GM18861 (cell line): ENCODE results near the gene TCHP.

Source experiments
- ATAC-seq: cut with Tn5 transposase; IDR thresholded peaks from one replicate; pipeline ENCODE4 v1.9.1; 2021; ENCODE audit not compliant: unreplicated experiment

Gene TCHP

DNA sequence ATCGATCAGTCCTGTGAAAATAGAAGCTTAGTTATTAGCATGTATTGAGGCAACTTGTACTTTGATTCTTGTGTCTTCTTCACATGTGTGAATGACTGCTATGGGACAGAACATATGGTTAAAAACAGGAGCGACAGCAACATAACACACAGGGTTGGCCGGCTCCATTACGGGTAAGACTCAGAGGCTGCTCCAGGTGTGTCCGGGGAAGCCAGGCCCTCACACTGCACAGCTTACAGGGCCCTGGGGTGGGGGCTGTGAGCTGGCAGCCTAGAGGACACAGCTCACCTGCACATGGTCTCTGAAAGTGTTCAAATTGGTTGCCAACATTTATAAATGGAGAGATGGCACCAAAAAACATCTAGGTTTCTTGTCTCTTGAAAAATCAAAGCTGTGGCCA lies 31.1 kb downstream of the TCHP start:
- ATAC-seq = no peak

DNA sequence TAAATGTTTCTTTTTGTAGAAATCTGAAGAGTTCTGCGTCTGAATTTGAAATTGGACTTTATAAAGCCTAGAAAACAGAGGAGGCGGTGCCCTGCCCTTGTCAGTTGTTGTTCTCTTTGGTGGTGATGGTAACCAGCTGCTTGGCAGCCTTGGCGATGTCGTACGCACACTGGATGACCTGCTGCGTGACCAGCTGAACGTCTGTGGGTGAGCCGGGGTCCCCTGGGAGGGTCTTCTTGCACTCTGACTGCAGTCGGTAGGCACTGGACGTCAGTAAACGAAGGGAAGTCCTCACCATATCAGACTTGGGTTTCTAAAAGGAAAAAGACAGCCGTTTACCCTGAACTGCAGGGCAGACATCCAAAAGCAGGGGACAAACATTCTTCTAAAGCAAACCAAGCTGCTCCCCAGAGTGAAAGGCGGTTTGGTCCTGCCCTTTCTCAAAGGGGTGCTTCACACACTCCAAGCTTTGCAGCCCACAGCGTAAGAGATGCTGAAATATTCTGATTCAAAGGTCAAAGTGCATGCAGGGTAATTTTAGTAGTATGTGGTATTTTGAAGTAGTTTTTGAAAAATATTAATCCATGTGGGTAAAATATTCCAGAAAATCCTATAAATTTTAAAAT lies 32.9 kb downstream of the TCHP start:
- ATAC-seq = no peak

DNA sequence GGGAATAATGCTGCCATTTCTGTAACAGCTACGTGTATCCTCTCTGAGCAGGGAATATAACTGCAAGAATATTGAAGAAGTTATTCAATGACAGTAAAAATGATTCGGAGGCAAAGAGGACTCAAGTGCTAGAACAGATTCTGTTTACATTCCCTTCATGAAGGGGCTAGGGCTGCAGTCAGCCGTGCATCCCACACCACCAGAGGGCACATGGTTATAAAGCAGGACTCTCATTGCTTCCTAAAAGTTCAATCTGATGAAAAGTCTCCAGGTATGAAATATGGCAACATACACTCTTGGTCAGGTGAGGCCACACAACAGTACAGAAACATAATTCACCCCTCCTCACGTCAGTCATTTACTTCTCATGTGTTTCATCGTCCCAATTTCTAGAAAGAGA lies 34.0 kb downstream of the TCHP start:
- no peak for ATAC-seq

DNA sequence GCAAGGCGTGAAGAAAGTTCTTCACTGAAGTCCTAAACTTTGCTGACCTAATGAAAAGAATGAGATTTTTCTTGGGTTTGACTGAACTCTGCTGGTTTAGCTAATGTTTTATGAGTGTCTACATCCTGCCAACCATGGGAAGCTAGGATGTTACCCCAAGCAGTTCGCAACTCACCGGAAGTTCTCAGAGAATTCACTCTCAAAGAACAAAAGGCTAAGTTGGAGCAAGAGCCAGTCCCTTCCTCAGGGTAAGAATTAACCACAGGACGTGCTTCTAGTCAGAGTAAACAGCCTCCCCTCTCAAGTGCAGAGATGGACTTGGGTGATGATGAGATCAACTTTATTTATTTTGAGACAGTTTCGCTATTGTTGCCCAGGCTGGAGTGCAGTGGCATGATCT lies 37.3 kb downstream of the TCHP start:
- ATAC-seq = no peak

DNA sequence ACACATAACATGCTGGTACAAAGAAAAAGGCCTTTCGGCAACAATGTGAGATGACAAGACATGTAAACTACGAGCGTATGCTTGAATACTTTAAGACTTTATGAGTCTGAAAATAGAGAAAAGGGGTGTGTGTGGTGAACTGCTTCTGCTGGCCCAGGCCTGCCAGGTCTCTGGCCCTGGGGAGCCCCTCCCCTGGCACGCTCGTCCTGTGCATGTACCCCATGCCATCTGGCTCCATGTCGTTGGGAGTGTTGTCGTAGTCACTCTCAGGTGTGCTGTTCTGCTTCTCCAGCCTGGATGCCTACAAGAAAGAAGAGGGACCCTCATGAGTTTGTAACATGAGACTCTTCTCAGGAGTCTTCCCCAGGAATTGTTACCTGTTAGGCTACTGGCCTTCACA lies 38.9 kb downstream of the TCHP start:
- no peak for ATAC-seq

DNA sequence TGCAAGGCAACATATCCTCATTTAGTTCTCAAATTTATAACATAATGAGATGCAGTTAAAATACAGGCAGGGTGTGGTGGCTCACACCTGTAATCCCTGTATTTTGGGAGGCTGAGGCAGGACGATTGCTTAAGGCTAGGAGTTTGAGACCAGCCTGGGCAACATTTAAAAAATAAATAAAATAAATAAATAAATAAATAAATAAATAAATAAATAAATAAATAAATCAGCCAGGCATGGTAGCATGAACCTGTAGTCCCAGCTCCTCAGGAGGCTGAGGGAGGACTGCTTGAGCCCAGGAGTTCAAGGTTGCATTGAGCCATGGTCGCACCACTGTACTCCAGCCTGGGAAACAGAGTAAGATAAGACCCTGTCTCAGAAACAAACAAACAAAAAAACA lies 39.4 kb downstream of the TCHP start:
- ATAC-seq = no peak

DNA sequence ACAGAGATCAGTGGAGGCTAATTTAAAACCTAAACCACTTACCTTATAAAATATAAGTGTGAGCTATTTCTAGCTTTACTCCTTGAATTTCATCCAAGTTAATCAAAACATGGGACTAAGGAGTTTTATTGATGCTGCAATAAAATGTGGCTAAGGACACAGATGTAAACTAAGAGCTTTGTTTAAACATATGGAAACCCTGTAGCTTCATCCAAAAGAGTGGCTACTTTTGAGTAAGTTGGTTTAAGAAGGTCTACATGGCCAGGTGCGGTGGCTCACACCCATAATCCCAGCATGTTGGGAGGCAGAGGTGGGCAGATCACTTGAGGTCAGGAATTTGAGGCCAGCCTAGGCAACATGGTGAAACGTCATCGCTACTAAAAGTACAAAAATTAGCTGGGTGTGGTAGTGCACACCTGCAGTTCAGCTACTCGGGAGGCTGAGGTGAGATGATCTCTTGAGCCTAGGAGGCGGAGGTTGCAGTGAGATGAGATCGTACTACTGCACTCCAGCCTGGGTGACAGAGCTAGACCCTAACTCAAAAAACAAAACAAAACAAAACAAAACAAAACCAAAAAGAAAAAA lies 40.4 kb downstream of the TCHP start:
- ATAC-seq = no peak

DNA sequence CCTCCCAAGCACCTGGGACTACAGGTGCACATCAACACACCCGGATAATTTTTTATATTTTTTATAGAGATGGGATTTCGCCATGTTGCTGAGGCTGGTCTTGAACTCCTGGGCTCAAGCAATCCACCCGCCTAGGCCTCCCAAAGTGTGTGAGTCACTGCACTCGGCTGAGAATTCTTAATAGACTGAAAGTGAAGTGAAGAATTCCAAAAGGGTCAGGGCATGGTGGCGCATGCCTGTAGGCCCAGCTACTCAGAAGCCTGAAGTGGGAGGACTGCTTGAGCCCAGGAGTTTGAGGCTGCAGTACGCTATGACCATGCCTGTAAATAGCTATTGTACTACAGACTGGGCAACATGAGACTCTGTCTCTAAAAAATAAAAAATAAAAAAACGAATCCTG lies 43.7 kb downstream of the TCHP start:
- ATAC-seq = no peak

DNA sequence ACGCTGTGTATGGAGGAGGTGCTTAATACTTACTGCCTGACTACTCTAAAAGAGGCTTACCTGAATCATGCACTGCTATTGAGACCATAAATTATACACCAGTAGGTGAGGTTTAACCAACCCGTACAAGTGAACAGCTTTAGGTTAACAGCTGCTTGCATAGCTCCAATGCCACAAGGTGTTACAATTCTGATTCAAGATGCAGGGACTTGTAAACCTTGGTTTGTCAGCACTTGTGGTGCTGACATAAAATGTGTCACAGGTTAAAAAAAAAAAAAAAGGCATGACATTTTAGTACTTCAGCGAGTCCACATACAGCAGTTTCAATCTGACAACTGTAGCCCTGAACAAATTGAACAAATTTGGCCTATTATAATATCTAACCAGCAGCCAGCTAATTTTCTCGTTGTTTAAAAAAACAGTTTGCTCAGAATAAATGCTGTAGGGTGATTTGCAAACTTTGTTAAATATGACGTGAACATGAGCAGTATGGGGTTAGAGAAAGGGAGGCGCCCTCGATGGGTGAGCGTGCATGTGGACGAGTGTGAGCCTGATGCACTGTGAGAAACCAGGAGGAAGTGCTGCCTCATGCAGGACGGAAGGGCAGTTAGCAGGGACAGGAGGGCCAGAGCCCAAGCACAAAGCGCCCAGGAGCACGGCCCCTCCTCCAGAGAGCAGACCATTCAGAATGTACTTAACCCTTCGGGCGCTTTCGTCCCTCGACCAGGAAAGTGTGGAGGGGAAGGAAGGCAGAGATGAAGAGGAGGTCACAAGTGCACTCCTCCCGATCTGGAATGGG lies 44.7 kb downstream of the TCHP start:
- ATAC-seq = no peak

DNA sequence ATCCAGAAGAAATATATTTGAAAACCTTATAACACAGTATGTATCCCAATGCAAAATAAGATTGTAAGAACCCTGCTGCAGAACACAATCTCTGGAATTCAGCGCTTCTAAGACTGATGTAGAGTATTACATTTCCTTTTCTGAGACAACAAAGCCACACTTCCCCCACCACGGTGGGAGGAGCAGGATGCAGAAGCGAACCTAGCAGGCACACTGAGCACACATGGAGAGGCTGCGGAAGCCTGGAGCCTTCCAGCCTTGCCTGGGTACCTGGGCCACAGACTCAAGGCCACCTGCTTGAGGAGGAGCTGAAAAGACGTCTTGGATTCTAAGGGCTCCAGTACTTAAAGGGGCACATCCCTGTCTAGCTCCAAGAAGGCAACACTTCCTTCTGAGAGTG lies 46.4 kb downstream of the TCHP start:
- ATAC-seq = no peak

DNA sequence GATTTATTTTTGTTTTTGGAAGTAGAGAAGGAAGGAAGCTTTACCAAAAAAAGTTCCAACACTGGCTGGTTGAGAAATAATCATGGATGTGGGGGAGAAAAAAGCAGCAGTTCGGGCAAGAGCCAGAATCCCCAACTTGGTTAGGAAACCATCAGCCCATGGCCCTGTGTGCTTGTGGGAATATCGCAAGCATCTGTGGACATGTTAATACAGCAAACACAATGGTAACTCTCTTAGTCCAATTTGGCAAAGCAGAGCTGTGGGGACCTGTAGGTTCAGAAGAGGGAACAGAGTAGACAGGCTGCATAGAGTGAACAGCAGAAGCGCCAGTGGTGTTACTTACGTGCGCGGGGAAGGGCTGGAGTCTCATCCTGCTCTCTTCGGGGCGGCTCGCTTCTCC lies 46.8 kb downstream of the TCHP start:
- ATAC-seq = no peak

DNA sequence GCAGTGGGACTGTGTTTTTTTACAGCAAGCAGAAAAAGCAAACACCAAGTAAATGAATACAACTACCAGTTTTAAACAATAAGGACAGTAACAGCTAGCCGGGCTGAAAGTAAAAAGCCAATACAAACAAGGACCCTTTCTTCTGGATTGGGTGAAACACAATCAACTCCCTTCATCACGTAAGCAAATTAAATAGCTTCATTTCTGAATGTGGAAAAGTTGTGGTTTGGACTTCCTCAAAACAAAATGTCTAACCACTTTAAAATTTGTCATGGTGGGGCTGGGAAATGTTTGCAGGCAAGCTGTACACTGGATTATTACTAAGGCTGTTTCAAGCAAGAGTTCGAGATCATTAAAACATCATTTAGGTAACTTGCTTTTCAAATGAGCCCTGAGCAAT lies 47.4 kb downstream of the TCHP start:
- ATAC-seq = no peak

DNA sequence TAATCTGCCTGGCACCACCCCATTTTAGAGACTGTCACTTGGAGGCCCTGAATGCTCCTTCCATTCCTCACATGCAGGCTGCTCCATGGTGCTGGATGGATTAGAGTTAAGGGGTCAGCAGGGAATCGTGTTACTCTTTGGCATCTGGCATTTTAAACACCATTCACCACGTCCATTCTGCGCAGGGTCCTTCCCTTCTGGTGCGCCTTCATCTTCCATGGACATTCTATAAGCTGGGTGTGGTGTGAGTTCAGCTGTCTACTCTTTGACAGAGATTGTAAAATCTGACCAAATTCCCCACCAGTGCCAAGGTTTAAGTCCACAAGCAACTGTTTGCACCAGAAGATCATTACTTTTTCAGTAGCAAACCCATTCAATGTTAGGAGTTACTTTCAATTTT lies 48.3 kb downstream of the TCHP start:
- ATAC-seq = no peak

DNA sequence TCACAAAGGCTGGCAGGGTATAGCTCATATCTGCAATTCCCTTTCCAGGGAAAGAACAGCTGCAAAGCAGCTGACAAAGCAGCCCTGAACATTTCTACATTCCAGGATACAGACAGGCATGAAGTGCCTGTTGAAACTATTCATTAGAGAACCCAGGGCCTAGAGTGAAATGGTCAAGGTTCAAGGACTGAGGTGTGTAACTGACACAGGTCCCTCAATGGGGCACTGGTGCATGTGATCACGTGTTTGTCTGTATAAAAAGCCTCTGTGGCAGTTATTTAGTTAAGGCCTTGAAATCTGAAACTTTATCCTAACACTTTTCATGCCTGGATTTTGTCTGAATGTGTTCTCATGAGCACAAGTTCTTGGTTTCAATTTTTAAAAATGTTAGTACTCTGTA lies 49.0 kb downstream of the TCHP start:
- no peak for ATAC-seq

DNA sequence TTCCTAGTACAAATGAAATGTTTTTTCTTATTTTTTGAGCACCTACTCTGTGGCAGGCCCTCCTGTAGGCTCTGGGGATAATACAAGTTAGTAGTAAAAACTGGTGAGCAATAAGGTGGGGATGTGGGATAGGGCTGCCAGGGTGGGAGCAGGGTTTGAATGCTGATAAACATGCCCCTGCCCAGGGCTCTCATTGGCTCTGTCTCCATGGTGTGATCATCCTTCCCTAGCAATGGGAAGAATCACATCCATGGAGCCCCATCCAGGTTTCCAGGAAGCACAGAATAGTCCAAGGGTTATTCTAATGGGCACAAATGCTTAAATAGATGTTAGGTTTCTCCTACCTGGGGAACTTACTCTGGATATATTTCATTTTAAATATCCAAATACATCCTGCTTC lies 50.6 kb downstream of the TCHP start:
- ATAC-seq = no peak

DNA sequence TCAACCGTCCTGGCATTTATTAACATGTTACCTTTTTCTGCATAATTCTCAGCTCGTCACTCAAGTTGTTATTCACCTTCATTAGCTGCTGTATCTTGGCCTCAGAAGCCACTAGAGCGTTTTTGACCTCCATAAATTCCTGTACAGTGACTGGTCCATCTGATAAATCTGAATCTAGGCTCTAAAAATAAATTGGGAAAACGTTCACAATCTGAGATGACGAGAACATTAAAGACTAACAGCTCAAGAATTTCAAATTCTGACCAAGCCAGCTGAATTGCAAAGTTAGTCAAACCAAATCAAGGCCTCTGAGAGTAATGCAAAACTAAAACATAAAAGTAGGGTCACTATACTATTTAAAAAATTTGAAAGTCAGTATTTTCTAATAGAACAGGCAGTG lies 51.1 kb downstream of the TCHP start:
- no peak for ATAC-seq

DNA sequence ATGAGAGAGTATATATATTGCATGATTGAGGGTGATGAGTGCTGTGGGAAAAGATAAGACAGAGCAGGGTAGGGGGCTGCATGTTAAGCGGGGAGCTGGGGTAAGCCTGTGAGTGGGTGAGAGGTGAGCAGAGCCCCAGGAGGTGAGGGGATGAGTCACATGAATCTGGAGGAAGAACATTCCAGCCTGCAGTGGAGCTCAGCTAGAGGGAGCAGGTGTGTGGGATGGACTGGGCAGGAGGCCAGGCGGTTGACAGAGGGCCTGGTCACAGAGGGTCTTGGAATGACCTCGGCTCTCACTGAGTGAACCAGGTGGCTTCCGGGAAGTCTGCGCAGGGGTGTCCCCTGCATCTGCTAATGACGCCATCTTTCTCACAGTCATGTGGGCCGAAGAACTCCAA lies 51.7 kb downstream of the TCHP start:
- ATAC-seq = no peak

DNA sequence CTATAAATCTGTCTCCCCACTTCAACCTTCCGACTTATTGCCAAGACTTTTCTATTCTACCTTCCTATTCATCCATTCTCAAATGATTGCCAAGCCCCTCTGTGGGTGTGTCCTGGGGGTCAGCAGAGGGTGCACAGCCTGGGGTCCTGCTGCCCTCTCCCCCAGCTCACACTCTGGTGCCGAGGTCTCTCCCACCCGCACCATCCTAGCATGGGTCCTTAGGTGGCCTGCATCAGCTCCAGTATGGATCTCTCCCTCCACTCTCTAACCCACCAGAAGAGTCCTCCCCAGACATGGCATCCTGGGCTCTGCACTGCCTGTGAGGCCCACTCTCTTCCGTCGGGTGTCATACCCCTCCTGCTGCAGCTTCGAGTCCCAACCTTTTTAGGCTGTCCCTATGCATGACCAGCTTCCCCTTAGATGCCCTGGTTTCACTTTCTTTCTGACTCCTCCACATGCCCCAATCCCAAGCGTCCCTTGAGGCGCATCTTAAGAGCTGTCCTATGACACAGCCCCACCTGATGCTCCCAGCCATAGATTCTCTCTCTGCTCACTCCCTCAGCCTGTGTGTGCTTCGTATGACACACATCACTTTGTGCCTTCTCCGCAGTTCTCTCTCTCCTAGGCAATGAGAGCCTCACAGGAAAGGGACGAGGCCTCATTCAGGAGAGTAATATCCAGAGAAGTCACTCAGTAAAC lies 52.2 kb downstream of the TCHP start:
- ATAC-seq = peak; percentile 57

DNA sequence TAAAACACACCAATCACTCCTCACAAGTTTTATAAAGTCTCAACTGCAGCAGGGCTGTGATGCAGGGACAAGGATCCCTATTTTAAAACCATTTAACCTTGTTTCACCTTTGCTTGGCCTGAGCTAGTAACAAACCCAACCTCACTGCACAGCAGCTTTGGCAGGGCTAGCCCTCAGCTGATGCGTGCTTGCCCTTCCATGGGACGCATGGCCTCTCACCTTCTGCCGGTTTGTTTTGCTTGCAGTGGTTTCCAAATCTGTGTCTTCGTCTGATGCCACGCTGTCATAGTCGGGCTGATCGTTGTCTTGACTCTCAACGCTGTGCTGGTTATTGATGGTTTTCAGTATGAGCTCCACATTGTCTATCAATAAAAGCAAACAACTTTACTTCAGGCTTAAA lies 52.8 kb downstream of the TCHP start:
- ATAC-seq = no peak

DNA sequence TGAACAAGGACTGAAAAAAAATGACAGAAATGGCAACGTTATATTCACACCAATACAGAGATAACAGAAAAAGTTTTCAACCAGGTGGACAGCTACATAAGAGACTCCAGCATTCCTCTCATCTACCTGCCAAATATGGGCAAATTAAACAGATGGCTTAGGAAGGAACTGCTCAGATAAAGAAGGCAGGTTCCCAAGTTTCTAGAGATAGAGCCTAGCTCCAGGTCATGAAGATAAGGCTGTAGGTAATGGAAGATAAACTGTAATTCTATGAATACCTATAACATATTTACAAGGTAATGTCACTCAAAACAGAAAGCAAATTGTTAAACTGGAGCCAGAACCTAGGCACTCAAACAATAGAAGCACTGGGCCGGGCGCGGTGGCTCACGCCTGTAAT lies 53.6 kb downstream of the TCHP start:
- no peak for ATAC-seq

DNA sequence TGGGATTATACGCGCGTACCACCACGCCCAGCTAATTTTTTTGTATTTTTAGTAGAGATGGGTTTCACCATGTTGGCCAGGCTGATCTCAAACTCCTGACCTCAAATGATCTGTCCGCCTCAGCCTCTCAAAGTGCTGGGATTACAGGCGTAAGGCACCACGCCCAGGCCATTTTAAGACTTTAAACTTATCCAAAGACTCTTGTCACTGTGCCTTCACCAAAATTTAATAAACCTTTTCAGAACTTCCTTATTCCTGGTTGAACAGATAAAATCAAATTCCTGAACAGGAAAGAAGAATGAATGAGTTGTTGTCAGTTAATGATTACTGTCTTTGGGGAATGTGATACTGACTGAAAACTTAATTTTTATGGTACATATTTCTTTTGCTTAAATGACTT lies 58.3 kb downstream of the TCHP start:
- no peak for ATAC-seq
